OCI-LY7 (cell line): ENCODE data around the gene ATXN7L2. TPM values are rescaled to one million over a fixed set of nuclear protein-coding genes. Genes with fewer than 3 reads are reported as not detected.

Experiments
- BruUV-seq: library from RNA; stranded (reverse); fragments of 400-500 nt; replicated peaks from 2 replicates; lab custom pipeline; 2021; lab: Mats Ljungman, UMichigan
- CTCF ChIA-PET: fragments of 300-600 bp; sonication (Branson Sonifier 250); formaldehyde crosslinking; loops from one replicate; lab custom pipeline; 2022; ENCODE audit warnings: antibody characterized with exemption; ENCODE audit not compliant: unreplicated experiment; lab: Charles Lee
- POLR2A ChIA-PET: fragments of 300-600 bp; sonication (Branson Sonifier 250); formaldehyde crosslinking; loops from one replicate; lab custom pipeline; 2022; ENCODE audit warnings: antibody characterized with exemption; lab: Charles Lee
- DNase-seq: peaks from one replicate; pipeline ENCODE4 v3.0.0-alpha.2; 2015; ENCODE audit warnings: low spot score
- H2AFZ ChIP-seq: fragments of 200-600 bp; sonication (generic), shearing (Covaris generic); 2 replicates; pipeline ENCODE4 v1.6.1; 2014; ENCODE audit warnings: mild to moderate bottlenecking, antibody characterized with exemption, low read length, moderate library complexity
- H3K27ac ChIP-seq: fragments of 200-600 bp; sonication (generic); 2 replicates; pipeline ENCODE4 v1.5.1; 2014; ENCODE audit warnings: mixed run types, low read depth, mild to moderate bottlenecking, moderate library complexity, low read length, inconsistent platforms; ENCODE audit not compliant: poor library complexity, severe bottlenecking
- H3K36me3 ChIP-seq: fragments of 200-600 bp; sonication (generic); 2 replicates; pipeline ENCODE4 v1.6.1; 2014; ENCODE audit warnings: mild to moderate bottlenecking, antibody characterized with exemption, low read length, moderate library complexity, mixed read lengths; ENCODE audit not compliant: insufficient read depth
- H3K4me1 ChIP-seq: fragments of 200-600 bp; sonication (generic); 2 replicates; pipeline ENCODE4 v1.5.1; 2014; ENCODE audit warnings: mild to moderate bottlenecking, low read length; ENCODE audit not compliant: insufficient read depth, poor library complexity, severe bottlenecking
- H3K4me2 ChIP-seq: fragments of 200-600 bp; sonication (generic); 2 replicates; pipeline ENCODE4 v1.6.1; 2014; ENCODE audit warnings: mild to moderate bottlenecking, low read length
- H3K4me3 ChIP-seq: fragments of 200-600 bp; sonication (generic); 2 replicates; pipeline ENCODE4 v1.5.1; 2014; ENCODE audit warnings: mild to moderate bottlenecking, low read depth, low read length; ENCODE audit not compliant: poor library complexity, severe bottlenecking
- H3K79me2 ChIP-seq: fragments of 200-600 bp; sonication (generic); 2 replicates; pipeline ENCODE4 v1.6.1; 2016; ENCODE audit warnings: low read depth, mild to moderate bottlenecking, low read length, moderate library complexity, mixed read lengths; ENCODE audit not compliant: insufficient read depth
- H3K9me2 ChIP-seq: fragments of 200-600 bp; sonication (generic); 2 replicates; pipeline ENCODE4 v1.6.1; 2016; ENCODE audit warnings: mild to moderate bottlenecking, low read length, mixed read lengths; ENCODE audit not compliant: insufficient read depth
- H3K9me3 ChIP-seq: fragments of 200-600 bp; sonication (generic); 2 replicates; pipeline ENCODE4 v1.6.1; 2014; ENCODE audit warnings: mild to moderate bottlenecking, mixed run types, low read length, mixed read lengths
- H4K20me1 ChIP-seq: fragments of 200-600 bp; sonication (generic); 2 replicates; pipeline ENCODE4 v1.6.1; 2014; ENCODE audit warnings: mild to moderate bottlenecking, antibody characterized with exemption, low read length, moderate library complexity, mixed read lengths; ENCODE audit not compliant: insufficient read depth
- CTCF ChIP-seq: fragments of 200-600 bp; sonication (generic); conservative IDR thresholded peaks from 2 replicates; pipeline ENCODE4 v1.5.1; 2014; ENCODE audit warnings: mild to moderate bottlenecking, antibody characterized with exemption, low read length, moderate library complexity, mixed read lengths
- EZH2phosphoT487 ChIP-seq: fragments of 200-600 bp; sonication (generic); IDR thresholded peaks from 2 replicates; pipeline ENCODE4 v1.6.1; 2018; ENCODE audit warnings: low read depth, borderline replicate concordance, mild to moderate bottlenecking, mixed run types, antibody characterized with exemption, low read length, moderate library complexity, mixed read lengths
- intact Hi-C: fragments of 100-400 bp; cut with micrococcal nuclease; formaldehyde crosslinking; loops from one replicate; pipeline ENCODE4 v1.10.0; 2022; ENCODE audit not compliant: unreplicated experiment
- total RNA-seq, 2 experiments: library from RNA; depleted of rRNA in 1 of 2; stranded (reverse); fragments of >200 nt in 1 of 2; shearing (Covaris generic) in 1 of 2; gene quantifications; 2 replicates each; pipeline ENCODE4 v1.2.3, GENCODE V29; 2014 to 2022

Gene ATXN7L2
- total RNA-seq, 2 experiments from 2014 or later: 6.5 to 8.2 TPM

DNA sequence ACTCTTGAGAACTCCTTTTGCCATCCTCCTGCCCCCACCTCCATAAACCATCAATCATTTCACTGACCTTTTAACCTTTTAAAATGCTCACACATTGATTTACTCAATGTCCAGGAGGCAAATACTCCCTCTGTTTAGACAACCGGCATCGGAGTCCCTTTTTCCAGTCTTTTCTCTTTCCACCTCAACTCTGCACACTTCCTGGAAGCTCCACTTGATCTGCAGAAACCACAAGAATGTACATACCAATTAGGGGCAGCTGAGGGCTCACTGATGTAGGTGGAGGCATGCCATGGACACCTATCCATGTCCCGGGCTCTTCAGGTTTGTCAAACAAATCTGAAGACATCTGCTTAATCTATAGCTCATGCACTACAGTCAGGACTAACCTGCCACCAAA lies 31.1 kb downstream of the ATXN7L2 start:
- no peaks in the 10 kb centered on the region for H3K79me2 ChIP-seq
- POLR2A ChIA-PET: interaction anchor here (0.6 to 1.9 kb wide), 5 partner anchors 10 to 141 kb away, joined by 3 to 7 read pairs (median 5); partner anchors contain the start of gene GSTM4
- no TSS peak for BruUV-seq

GRCh38 chr1:109516872-109517271 lies 33.2 kb downstream of the ATXN7L2 start:
- no peaks in the 10 kb centered on the region for H3K9me2 ChIP-seq
- ChIA-PET POLR2A (interaction anchor here (1.0 to 1.9 kb wide), 2 partner anchors 12 to 15 kb away, joined by 3 to 7 read pairs; no protein-coding TSS in a partner anchor), CTCF (interaction anchor here (1.4 kb wide), 1 partner anchor 15 kb away, joined by 9 read pairs; no protein-coding TSS in a partner anchor)
- no TSS peak for BruUV-seq
- H3K27ac ChIP-seq: no peak overlapping the region
- no peaks in the 10 kb centered on the region for H3K4me1 ChIP-seq
- no peaks in the 10 kb centered on the region for H4K20me1 ChIP-seq
- intact Hi-C loops: no loop called here
- H3K79me2 ChIP-seq: no peaks in the 10 kb centered on the region
- no peaks in the 10 kb centered on the region for H3K9me3 ChIP-seq
- H3K4me3 ChIP-seq: no peak overlapping the region
- no peak for TF ChIP-seq EZH2phosphoT487
- no peak for TF ChIP-seq CTCF
- no peak for DNase-seq
- no peak overlapping the region for H3K4me2 ChIP-seq
- H3K36me3 ChIP-seq: no peaks in the 10 kb centered on the region
- no peak overlapping the region for H2AFZ ChIP-seq

More for the DNA sequence above, 31.1 kb downstream of the ATXN7L2 start:
- H3K4me2 ChIP-seq: no peak overlapping the region
- CTCF ChIA-PET: no interaction called here
- no peak overlapping the region for H3K27ac ChIP-seq
- H2AFZ ChIP-seq: no peak overlapping the region
- no peaks in the 10 kb centered on the region for H3K9me3 ChIP-seq
- DNase-seq: no peak
- H3K4me1 ChIP-seq: peaks cover 3% of the 10 kb centered on the region
- H3K36me3 ChIP-seq: no peaks in the 10 kb centered on the region
- H3K9me2 ChIP-seq: no peaks in the 10 kb centered on the region
- H3K4me3 ChIP-seq: no peak overlapping the region
- TF ChIP-seq CTCF (no peak), EZH2phosphoT487 (no peak)
- intact Hi-C loops: no loop called here
- H4K20me1 ChIP-seq: no peaks in the 10 kb centered on the region

DNA sequence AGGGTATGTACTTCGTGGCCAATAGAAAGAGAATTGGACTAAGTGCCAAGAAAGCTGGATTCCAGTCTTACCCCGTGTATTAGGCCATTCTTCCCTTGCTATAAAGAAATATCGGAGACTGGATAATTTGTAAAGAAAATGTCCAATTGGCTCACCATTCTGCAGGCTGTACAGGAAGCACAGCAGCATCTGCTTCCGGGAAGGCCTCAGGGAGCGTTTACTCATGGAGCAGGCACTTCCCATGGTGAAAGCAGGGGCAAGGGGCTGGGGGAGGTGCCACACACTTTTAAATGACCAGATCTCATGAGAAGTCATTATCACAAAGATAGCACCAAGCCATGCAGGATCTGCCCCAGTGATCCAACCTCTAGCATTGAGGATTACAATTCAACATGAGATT lies 33.6 kb downstream of the ATXN7L2 start:
- Histone ChIP-seq H3K9me2 (no peaks in the 10 kb centered on the region), H3K4me3 (no peak overlapping the region), H2AFZ (no peak overlapping the region), H3K79me2 (no peaks in the 10 kb centered on the region), H3K36me3 (no peaks in the 10 kb centered on the region), H3K4me1 (no peaks in the 10 kb centered on the region), H4K20me1 (no peaks in the 10 kb centered on the region), H3K9me3 (no peaks in the 10 kb centered on the region), H3K4me2 (no peak overlapping the region), H3K27ac (no peak overlapping the region)
- intact Hi-C loops: no loop called here
- DNase-seq: no peak
- TF ChIP-seq CTCF (no peak), EZH2phosphoT487 (no peak)
- ChIA-PET POLR2A (no interaction called here), CTCF (no interaction called here)
- BruUV-seq: no TSS peak
